ENCODE data around the gene PSMB10. TPM values are rescaled to one million over a fixed set of nuclear protein-coding genes. Genes with fewer than 3 reads are reported as not detected.
"Not testable (repeated sequence)": the region's sequence is repeated elsewhere in the genome, so short reads cannot be mapped to it uniquely, and the experiment has no call there.

Gene PSMB10
- total RNA-seq (2014; rRNA removed; shearing (Covaris generic)): 62.2 and 72.3 TPM in 2 replicates
- 25.5 and 35.6 TPM in 2 replicates for polyA plus RNA-seq (2015; cell fraction: cytosol; rRNA removed)
- polyA plus RNA-seq (2015; cell fraction: nucleus; rRNA removed): 12.7 and 14.1 TPM in 2 replicates

GRCh38 chr16:67936124-67936879 is at the start of gene PSMB10:
TSS of gene PSMB10 (minus strand) at chr16:67936850. CDS start at chr16:67936749, 101 bp downstream.
- peak; percentile 57 for DNase-seq (ENCODE audit: low read depth)

- DNase-seq (ENCODE audit: low read depth): no peak
Observed at GRCh38 chr16:67982011-67982696, 45.5 kb upstream of the PSMB10 start.

DNA sequence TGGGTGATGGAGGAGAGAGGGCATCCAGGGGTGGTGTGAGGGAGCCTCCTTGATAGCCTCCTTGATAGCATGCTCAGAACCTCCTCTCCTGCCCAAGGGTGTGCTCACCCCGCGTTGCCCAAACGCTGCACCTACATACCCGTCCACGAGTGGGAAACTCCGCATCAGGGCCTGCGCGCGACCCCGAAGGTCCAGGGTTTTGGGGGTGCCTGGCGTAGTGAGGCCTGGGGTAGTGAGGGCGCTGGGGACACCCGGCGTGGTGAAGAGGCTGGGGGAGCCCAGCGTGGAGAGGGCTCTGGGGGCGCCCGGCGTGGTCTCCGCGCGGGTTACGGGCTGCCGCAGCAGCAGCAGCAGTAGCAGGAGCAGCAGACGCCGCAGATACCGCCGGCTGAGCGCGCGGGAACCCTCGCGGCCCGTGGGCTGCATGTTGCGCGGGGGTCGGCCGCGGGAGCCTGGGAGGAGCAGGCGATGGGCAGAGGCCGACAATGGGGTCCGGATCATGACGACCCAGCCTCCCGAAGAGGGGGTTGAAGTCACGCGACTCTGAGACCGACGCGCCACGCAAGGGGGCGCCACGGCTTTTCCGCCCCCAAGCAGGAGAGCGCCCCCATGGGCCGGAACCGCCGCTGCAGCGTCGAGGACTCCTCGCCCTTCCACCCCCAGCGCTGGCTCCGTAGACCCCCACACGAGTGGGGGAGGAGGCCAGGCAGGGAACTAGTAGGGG is 43.5 kb upstream of the PSMB10 start, which contains the start of gene DPEP3:
DPEP3 (minus strand) TSS at position 545 of the 724 bp plus-strand sequence; CDS start at position 426, 119 bp downstream.
- no peak for DNase-seq (ENCODE audit: low read depth)

GRCh38 chr16:67977469-67978227 is 41.0 kb upstream of the PSMB10 start:
- no peak for DNase-seq (ENCODE audit: low read depth)

DNA sequence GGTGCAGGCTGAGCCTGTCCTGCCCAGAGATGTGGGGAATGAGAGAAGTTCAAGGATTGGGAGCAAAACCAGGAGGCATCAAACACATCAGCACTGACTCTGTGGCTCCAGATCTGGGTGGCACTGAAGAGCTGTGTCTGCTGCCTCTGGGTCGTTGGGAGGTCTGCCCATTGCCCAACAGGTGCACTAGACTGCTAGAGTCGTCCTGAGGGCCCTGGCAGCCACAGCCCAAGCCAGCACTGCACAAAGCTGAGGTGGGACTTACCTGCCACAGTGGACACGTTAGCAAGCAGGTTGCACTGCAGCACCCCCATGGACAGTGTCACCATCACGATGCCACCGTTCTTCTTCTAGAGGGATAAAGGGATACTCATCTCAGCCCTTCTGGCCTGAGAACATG is 40.4 kb upstream of the PSMB10 start:
- no peak for DNase-seq (ENCODE audit: low read depth)

- no peak for DNase-seq (ENCODE audit: low read depth)
Observed at GRCh38 chr16:67976205-67976604, 39.6 kb upstream of the PSMB10 start.

- no peak for DNase-seq (ENCODE audit: low read depth)
Observed at GRCh38 chr16:67975321-67976105, 38.9 kb upstream of the PSMB10 start.

GRCh38 chr16:67972285-67972684 is 35.6 kb upstream of the PSMB10 start:
- not testable (repeated sequence) for DNase-seq (ENCODE audit: low read depth)

- no peak for DNase-seq (ENCODE audit: low read depth)
Observed at GRCh38 chr16:67971111-67971510, 34.5 kb upstream of the PSMB10 start.

GRCh38 chr16:67969254-67970039 is 32.8 kb upstream of the PSMB10 start:
- DNase-seq (ENCODE audit: low read depth): no peak

GRCh38 chr16:67968400-67969253 is 32.0 kb upstream of the PSMB10 start, which contains the start of gene SLC12A4:
TSS of gene SLC12A4 (minus strand) at chr16:67968637. CDS start at chr16:67968553, 84 bp downstream.
- peak; percentile 66 for DNase-seq (ENCODE audit: low read depth)

DNA sequence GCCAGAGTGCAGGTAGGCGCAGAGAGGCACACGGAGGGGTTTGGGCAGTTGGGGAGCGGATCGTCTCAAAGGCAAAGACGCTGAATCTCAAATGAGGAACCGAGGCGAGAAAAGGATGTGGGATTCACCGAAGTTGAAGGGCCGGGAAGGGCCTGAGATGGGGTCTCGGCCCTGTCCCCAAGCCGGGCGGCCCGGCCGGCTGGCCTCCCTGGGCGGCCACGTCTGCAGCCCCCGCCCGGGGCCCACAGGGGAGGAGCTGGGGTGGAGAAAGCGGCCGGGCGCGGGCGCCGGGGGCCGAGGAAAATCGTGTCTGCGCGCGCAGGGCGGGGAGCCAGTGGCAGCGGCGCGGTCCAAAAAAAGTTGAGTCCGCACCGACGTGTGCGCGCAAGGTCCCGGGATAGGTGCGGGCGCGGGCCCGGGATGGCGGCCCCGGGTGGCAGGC is 31.3 kb upstream of the PSMB10 start:
- no peak for DNase-seq (ENCODE audit: low read depth)

- peak; percentile 47 for DNase-seq (ENCODE audit: low read depth)
Observed at GRCh38 chr16:67967183-67967957, 30.7 kb upstream of the PSMB10 start.

GRCh38 chr16:67966549-67967182 is 30.0 kb upstream of the PSMB10 start:
- peak; percentile 41 for DNase-seq (ENCODE audit: low read depth)

- DNase-seq (ENCODE audit: low read depth): no peak
Observed at GRCh38 chr16:67965668-67966548, 29.3 kb upstream of the PSMB10 start.
